ENCODE data around the gene CCNG2.

Gene CCNG2

GRCh38 chr4:77154065-77154464 is 2.9 kb upstream of the CCNG2 start:
- Histone ChIP-seq H3K36me3 (ENCODE audit: low read length) (peaks cover 6% of the 10 kb centered on the region; the same call in 1 of the 2 replicates), H3K9ac (ENCODE audit: low read length) (peak overlapping the region; percentile 85), H3K27ac (ENCODE audit: low read depth, low read length) (peak overlapping the region; percentile 100), H3K79me2 (ENCODE audit: insufficient read depth, low read length) (peaks cover 18% of the 10 kb centered on the region; the same call in 1 of the 2 replicates), H4K20me1 (ENCODE audit: low read depth, low read length) (no peaks in the 10 kb centered on the region), H3K4me2 (ENCODE audit: low read depth, low read length, poor library complexity, severe bottlenecking) (peak overlapping the region; percentile 97), H3K27me3 (ENCODE audit: low read length) (no peaks in the 10 kb centered on the region), H3K9me3 (ENCODE audit: insufficient read depth, low read length) (no peaks in the 10 kb centered on the region), H3F3A (ENCODE audit: insufficient read depth) (peaks cover 41% of the 10 kb centered on the region), H2AFZ (ENCODE audit: low read depth, low read length, severe bottlenecking) (no peak overlapping the region), H3K4me3 (ENCODE audit: insufficient read depth, low read length, poor library complexity, severe bottlenecking) (peak overlapping the region; percentile 48), H3K9me2 (replicated peaks; ENCODE audit: insufficient read depth, low read length) (no peaks in the 10 kb centered on the region)
- no peak for TF ChIP-seq EZH2phosphoT487 (conservative IDR thresholded peaks at IDR 0.05; ENCODE audit: low read length)
- TF ChIP-seq CTCF (IDR thresholded peaks at IDR 0.05; ENCODE audit: insufficient read depth, low read length, poor library complexity, severe bottlenecking) = no peak

GRCh38 chr4:77154761-77155499 is 2.1 kb upstream of the CCNG2 start:
- Histone ChIP-seq H3K9me3 (ENCODE audit: insufficient read depth, low read length) (no peaks in the 10 kb centered on the region), H4K20me1 (ENCODE audit: low read depth, low read length) (no peaks in the 10 kb centered on the region), H3K27ac (ENCODE audit: low read depth, low read length) (peak overlapping the region; percentile 100), H3F3A (ENCODE audit: insufficient read depth) (peaks cover 41% of the 10 kb centered on the region), H3K9ac (ENCODE audit: low read length) (peak overlapping the region; percentile 85), H3K4me3 (ENCODE audit: insufficient read depth, low read length, poor library complexity, severe bottlenecking) (peak overlapping the region; percentile 52), H3K4me2 (ENCODE audit: low read depth, low read length, poor library complexity, severe bottlenecking) (peak overlapping the region; percentile 97), H3K36me3 (ENCODE audit: low read length) (peaks cover 14% of the 10 kb centered on the region; the same call in 1 of the 2 replicates), H3K27me3 (ENCODE audit: low read length) (no peaks in the 10 kb centered on the region), H2AFZ (ENCODE audit: low read depth, low read length, severe bottlenecking) (no peak overlapping the region), H3K9me2 (replicated peaks; ENCODE audit: insufficient read depth, low read length) (no peaks in the 10 kb centered on the region), H3K79me2 (ENCODE audit: insufficient read depth, low read length) (peaks cover 22% of the 10 kb centered on the region; the same call in 1 of the 2 replicates)
- TF ChIP-seq EZH2phosphoT487 (conservative IDR thresholded peaks at IDR 0.05; ENCODE audit: low read length) (no peak), CTCF (IDR thresholded peaks at IDR 0.05; ENCODE audit: insufficient read depth, low read length, poor library complexity, severe bottlenecking) (no peak)

GRCh38 chr4:77155631-77156452 is 1.2 kb upstream of the CCNG2 start:
- Histone ChIP-seq H3K4me3 (ENCODE audit: insufficient read depth, low read length, poor library complexity, severe bottlenecking) (peak overlapping the region; percentile 52), H3K9me3 (ENCODE audit: insufficient read depth, low read length) (no peaks in the 10 kb centered on the region), H3K79me2 (ENCODE audit: insufficient read depth, low read length) (peaks cover 22% of the 10 kb centered on the region; the same call in 1 of the 2 replicates), H3K4me2 (ENCODE audit: low read depth, low read length, poor library complexity, severe bottlenecking) (peak overlapping the region; percentile 97), H2AFZ (ENCODE audit: low read depth, low read length, severe bottlenecking) (no peak overlapping the region), H3K9ac (ENCODE audit: low read length) (peak overlapping the region; percentile 85), H3K36me3 (ENCODE audit: low read length) (peaks cover 18% of the 10 kb centered on the region; the same call in 1 of the 2 replicates), H4K20me1 (ENCODE audit: low read depth, low read length) (no peaks in the 10 kb centered on the region), H3K9me2 (replicated peaks; ENCODE audit: insufficient read depth, low read length) (no peaks in the 10 kb centered on the region), H3K27me3 (ENCODE audit: low read length) (no peaks in the 10 kb centered on the region), H3F3A (ENCODE audit: insufficient read depth) (peaks cover 41% of the 10 kb centered on the region), H3K27ac (ENCODE audit: low read depth, low read length) (peak overlapping the region; percentile 100)
- TF ChIP-seq EZH2phosphoT487 (conservative IDR thresholded peaks at IDR 0.05; ENCODE audit: low read length) = no peak
- no peak for TF ChIP-seq CTCF (IDR thresholded peaks at IDR 0.05; ENCODE audit: insufficient read depth, low read length, poor library complexity, severe bottlenecking)
